OCI-LY1 (cell line): ENCODE data around the gene ST3GAL5.

Experiments
- CTCF ChIP-seq: fragments of 200-600 bp; sonication (generic), shearing (Covaris generic); IDR thresholded peaks from 2 replicates; pipeline ENCODE4 v1.5.1; 2017; ENCODE audit warnings: mild to moderate bottlenecking, antibody characterized with exemption, low read length, moderate library complexity, mixed read lengths
- EZH2 ChIP-seq: fragments of 200-600 bp; sonication (generic), shearing (Covaris generic); IDR thresholded peaks from 2 replicates; pipeline ENCODE4 v1.8.0; 2017; ENCODE audit warnings: borderline replicate concordance, mixed run types, mild to moderate bottlenecking, antibody characterized with exemption, low read length, moderate library complexity, mixed read lengths

GRCh38 chr2:85890522-85891176 is 1.9 kb upstream of the ST3GAL5 start:
- TF ChIP-seq CTCF (no peak), EZH2 (no peak)
